Duodenal mucosa (tissue), 2 donors: ENCODE results near the gene RNF5.

Experiments
- H3K27ac ChIP-seq: one replicate; pipeline ENCODE4 v1.7.0; 2013; ENCODE audit warnings: low read depth, low read length
- H3K27me3 ChIP-seq, 2 donors: one replicate each; pipeline ENCODE4 v1.7.0; 2013; ENCODE audit warnings: low read length in 2 of 2, control low read depth in 1 of 2; ENCODE audit not compliant: insufficient read depth in 2 of 2, control insufficient read depth in 1 of 2
- H3K36me3 ChIP-seq, 2 donors: one replicate each; pipeline ENCODE4 v1.7.0; 2013; ENCODE audit warnings: low read length in 2 of 2, control low read depth in 1 of 2; ENCODE audit not compliant: insufficient read depth in 2 of 2, control insufficient read depth in 1 of 2
- H3K4me1 ChIP-seq, 2 donors: one replicate each; pipeline ENCODE4 v1.7.0; 2013; ENCODE audit warnings: low read length in 2 of 2, control low read depth in 1 of 2; ENCODE audit not compliant: insufficient read depth in 2 of 2, control insufficient read depth in 1 of 2
- H3K4me3 ChIP-seq, 2 donors: one replicate each; pipeline ENCODE4 v1.7.0; 2013; ENCODE audit warnings: low read length in 2 of 2, low read depth in 1 of 2
- H3K9ac ChIP-seq, 2 donors: one replicate each; pipeline ENCODE4 v1.7.0; 2013; ENCODE audit warnings: low read length in 2 of 2, low read depth in 1 of 2
- H3K9me3 ChIP-seq, 2 donors: one replicate each; pipeline ENCODE4 v1.7.0; 2013; ENCODE audit warnings: low read length in 2 of 2, control low read depth in 1 of 2; ENCODE audit not compliant: control insufficient read depth in 1 of 2

The RNF5 gene

GRCh38 chr6:32151863-32152768 lies 26.1 kb upstream of the RNF5 start, which contains the start of gene PRRT1:
TSS of gene PRRT1 (minus strand) at chr6:32151939. CDS start at chr6:32151827, 112 bp downstream.
- H3K36me3 ChIP-seq: peaks cover 0 to 3% of the 10 kb centered on the region in 2 donors
- peak within 1 kb of the TSS; percentile 86 to 91 for H3K9ac ChIP-seq
- H3K9me3 ChIP-seq: no peaks in the 10 kb centered on the region
- no peaks in the 10 kb centered on the region for H3K27me3 ChIP-seq
- peak within 1 kb of the TSS; percentile 87 to 98 for H3K4me3 ChIP-seq
- no peak within 1 kb of the TSS for H3K27ac ChIP-seq
- H3K4me1 ChIP-seq: peaks cover 20 to 32% of the 10 kb centered on the region in 2 donors

- Histone ChIP-seq H3K27ac (peak overlapping the region; percentile 85), H3K4me1 (peaks cover 20 to 32% of the 10 kb centered on the region in 2 donors), H3K9me3 (no peaks in the 10 kb centered on the region), H3K36me3 (peaks cover 7 to 9% of the 10 kb centered on the region in 2 donors), H3K4me3 (peak overlapping the region; percentile 87 to 98), H3K27me3 (no peaks in the 10 kb centered on the region), H3K9ac (peak overlapping the region; percentile 86 to 91)
These were observed 25.2 kb upstream of the RNF5 start for GRCh38 chr6:32152769-32153563.

- H3K27ac ChIP-seq: peak within 1 kb of the TSS; percentile 85
- H3K9ac ChIP-seq: peak within 1 kb of the TSS; percentile 86 to 91
- peak within 1 kb of the TSS; percentile 87 to 98 for H3K4me3 ChIP-seq
- H3K36me3 ChIP-seq: peaks cover 14 to 15% of the 10 kb centered on the region in 2 donors
- H3K27me3 ChIP-seq: no peaks in the 10 kb centered on the region
- no peaks in the 10 kb centered on the region for H3K9me3 ChIP-seq
- peaks cover 20 to 32% of the 10 kb centered on the region in 2 donors for H3K4me1 ChIP-seq
These were observed 24.4 kb upstream of the RNF5 start, which contains the start of gene PPT2 for GRCh38 chr6:32153564-32154513. TSS of gene PPT2 (plus strand) at chr6:32154141. CDS start at chr6:32154595, 454 bp downstream.

- peaks cover 20 to 32% of the 10 kb centered on the region in 2 donors for H3K4me1 ChIP-seq
- peak overlapping the region; percentile 85 for H3K27ac ChIP-seq
- H3K27me3 ChIP-seq: no peaks in the 10 kb centered on the region
- peak overlapping the region; percentile 87 to 98 for H3K4me3 ChIP-seq
- H3K9me3 ChIP-seq: no peaks in the 10 kb centered on the region
- H3K9ac ChIP-seq: peak overlapping the region; percentile 86 to 91
- peaks cover 14 to 15% of the 10 kb centered on the region in 2 donors for H3K36me3 ChIP-seq
These were observed 23.6 kb upstream of the RNF5 start for GRCh38 chr6:32154514-32155161.

- no peaks in the 10 kb centered on the region for H3K27me3 ChIP-seq
- no peak overlapping the region for H3K4me3 ChIP-seq
- H3K27ac ChIP-seq: no peak overlapping the region
- peaks cover 20 to 32% of the 10 kb centered on the region in 2 donors for H3K4me1 ChIP-seq
- no peak overlapping the region for H3K9ac ChIP-seq
- H3K9me3 ChIP-seq: no peaks in the 10 kb centered on the region
- H3K36me3 ChIP-seq: peaks cover 14 to 15% of the 10 kb centered on the region in 2 donors
These were observed 21.3 kb upstream of the RNF5 start for GRCh38 chr6:32156891-32157290.

GRCh38 chr6:32158052-32158451 lies 20.2 kb upstream of the RNF5 start:
- peaks cover 14 to 18% of the 10 kb centered on the region in 2 donors for H3K36me3 ChIP-seq
- H3K4me1 ChIP-seq: peaks cover 12 to 20% of the 10 kb centered on the region in 2 donors
- H3K9me3 ChIP-seq: no peaks in the 10 kb centered on the region
- H3K27ac ChIP-seq: no peak overlapping the region
- H3K4me3 ChIP-seq: no peak overlapping the region
- H3K27me3 ChIP-seq: no peaks in the 10 kb centered on the region
- H3K9ac ChIP-seq: no peak overlapping the region

GRCh38 chr6:32163559-32164258 lies 14.5 kb upstream of the RNF5 start:
- H3K4me1 ChIP-seq: no peaks in the 10 kb centered on the region
- H3K9me3 ChIP-seq: no peaks in the 10 kb centered on the region
- H3K9ac ChIP-seq: no peak overlapping the region
- peaks cover 0 to 28% of the 10 kb centered on the region in 2 donors for H3K36me3 ChIP-seq
- H3K27ac ChIP-seq: peak overlapping the region; percentile 14
- no peaks in the 10 kb centered on the region for H3K27me3 ChIP-seq
- H3K4me3 ChIP-seq: no peak overlapping the region

- Histone ChIP-seq H3K4me3 (no peak within 1 kb of the TSS), H3K4me1 (no peaks in the 10 kb centered on the region), H3K9me3 (no peaks in the 10 kb centered on the region), H3K9ac (no peak within 1 kb of the TSS), H3K27me3 (no peaks in the 10 kb centered on the region), H3K36me3 (peaks cover 0 to 31% of the 10 kb centered on the region in 2 donors), H3K27ac (peak within 1 kb of the TSS; percentile 14)
These were observed 13.9 kb upstream of the RNF5 start, which contains the start of gene EGFL8 for GRCh38 chr6:32164295-32164694. TSS of gene EGFL8 (plus strand) at chr6:32164595. CDS start at chr6:32166166, 1,571 bp downstream.
